Lower leg skin (tissue), 4 donors: ENCODE measurements around the gene TMEM212. TPM values are rescaled to one million over a fixed set of nuclear protein-coding genes. Genes with fewer than 3 reads are reported as not detected.

Experiments used
- DNase-seq, 2 donors: peaks; one replicate each; pipeline ENCODE4 v3.0.0-alpha.2; 2019; ENCODE audit warnings: low spot score in 2 of 2
- H3K4me3 ChIP-seq: fragments of 200-600 bp; sonication (generic); 2 replicates; pipeline ENCODE4 v1.5.1; 2017; ENCODE audit warnings: mild to moderate bottlenecking, low read depth; ENCODE audit not compliant: poor library complexity, severe bottlenecking
- CTCF ChIP-seq, 3 donors: fragments of 450-650 bp; IDR thresholded peaks; one replicate each; pipeline ENCODE4 v1.5.1; 2016; ENCODE audit warnings: antibody characterized with exemption in 3 of 3, mild to moderate bottlenecking in 3 of 3, moderate library complexity in 2 of 3
- POLR2A ChIP-seq, 2 donors: fragments of 450-650 bp; IDR thresholded peaks; one replicate each; pipeline ENCODE4 v1.6.1; 2016 to 2017; ENCODE audit warnings: antibody characterized with exemption in 2 of 2, mild to moderate bottlenecking in 1 of 2, moderate library complexity in 1 of 2
- WGBS, 2 donors: methylation state at CpG; one replicate each; pipeline ENCODE4 v1.1.5; 2018; 5-methylcytosine and 5-hydroxymethylcytosine counted together
- intact Hi-C: fragments of 100-400 bp; cut with DNase I; formaldehyde crosslinking; loops from one replicate; pipeline ENCODE4 v1.15.0; 2023; ENCODE audit warnings: low total_unique reads
- total RNA-seq, 4 donors: library from RNA; depleted of rRNA; stranded (reverse); fragments of >200 nt; gene quantifications; one replicate each; pipeline ENCODE4 v1.1.0, GENCODE V29; 2016

Gene TMEM212
- total RNA-seq, 4 donors from 2014 or later = not detected

GRCh38 chr3:171906951-171907676, 64.0 kb downstream of the TMEM212 start:
- H3K4me3 ChIP-seq = no peak overlapping the region
- 81 to 95% methylated on average over 21 to 24 of the region's 33 CpGs for WGBS, 2 donors
- no peak for DNase-seq
- intact Hi-C loops = no loop called here
- TF ChIP-seq CTCF (IDR thresholded peaks at IDR 0.05) = no peak
- TF ChIP-seq POLR2A (IDR thresholded peaks at IDR 0.05) = no peak

- no peak overlapping the region for H3K4me3 ChIP-seq
- intact Hi-C loops = no loop called here
- TF ChIP-seq CTCF (IDR thresholded peaks at IDR 0.05) (no peak), POLR2A (IDR thresholded peaks at IDR 0.05) (no peak)
- WGBS, 2 donors = 76 to 90% methylated on average over 2 of the region's 2 CpGs
- DNase-seq = no peak
Measured at GRCh38 chr3:171907761-171908160, 64.6 kb downstream of the TMEM212 start.

GRCh38 chr3:171908731-171909130, 65.6 kb downstream of the TMEM212 start:
- DNase-seq = no peak
- intact Hi-C loops = no loop called here
- no peak overlapping the region for H3K4me3 ChIP-seq
- 85 to 87% methylated on average over 2 of the region's 2 CpGs for WGBS, 2 donors
- no peak for TF ChIP-seq POLR2A (IDR thresholded peaks at IDR 0.05)
- no peak for TF ChIP-seq CTCF (IDR thresholded peaks at IDR 0.05)

Other genes with a start within 250 kb of the TMEM212 start
- gene PLD1, start 32.9 kb upstream of the TMEM212 start, total RNA-seq = 10 to 100 TPM; 26.4 to 55.8 (median 48.7) TPM
- gene FNDC3B, start 196.2 kb downstream of the TMEM212 start, total RNA-seq = 10 to 100 TPM; 22.9 to 39.3 (median 23.2) TPM